Measurements from ENCODE around the gene SLC12A8.
A peak's percentile ranks its signal among the peaks of the same experiment; 100 is the strongest.

SLC12A8 gene

DNA sequence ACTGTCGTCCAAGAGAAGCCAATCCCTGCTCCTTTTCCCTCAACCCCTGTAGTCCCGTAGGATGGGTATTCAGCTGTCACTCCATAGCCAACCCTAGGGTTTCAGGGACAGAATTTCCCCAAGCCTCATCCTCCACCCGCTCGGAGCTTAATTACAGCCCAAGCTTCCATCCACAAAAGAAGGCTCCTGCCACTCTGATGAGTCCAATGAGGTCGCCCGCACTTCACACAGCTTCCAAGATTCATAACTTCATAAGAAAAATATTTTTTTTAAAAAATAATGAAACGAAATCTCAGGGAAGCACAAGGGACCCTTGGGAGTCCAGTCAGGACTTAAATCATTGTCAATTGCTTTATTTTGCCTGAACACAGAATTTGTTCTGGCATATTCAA lies 75.6 kb downstream of the SLC12A8 start:
- DNase-seq = no peak

DNA sequence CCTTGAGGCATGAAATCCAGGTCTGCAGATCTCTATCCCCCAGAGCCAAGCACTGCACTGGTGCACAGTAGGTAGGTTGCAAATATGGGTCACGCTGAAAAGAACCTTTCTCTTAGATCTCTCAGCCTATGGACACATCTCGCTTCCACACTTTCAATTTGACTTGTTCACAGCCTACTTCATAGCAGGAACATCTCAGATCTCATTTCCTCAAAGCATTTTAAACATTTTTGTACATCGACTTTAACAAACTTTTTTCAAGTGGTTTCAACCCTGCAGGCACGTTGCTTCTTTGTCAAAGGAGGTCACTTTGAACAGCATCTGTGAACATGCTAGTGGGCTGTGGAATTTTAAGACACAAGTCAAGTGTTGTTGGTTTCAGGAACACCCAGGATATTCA lies 76.0 kb downstream of the SLC12A8 start:
- no peak for DNase-seq

DNA sequence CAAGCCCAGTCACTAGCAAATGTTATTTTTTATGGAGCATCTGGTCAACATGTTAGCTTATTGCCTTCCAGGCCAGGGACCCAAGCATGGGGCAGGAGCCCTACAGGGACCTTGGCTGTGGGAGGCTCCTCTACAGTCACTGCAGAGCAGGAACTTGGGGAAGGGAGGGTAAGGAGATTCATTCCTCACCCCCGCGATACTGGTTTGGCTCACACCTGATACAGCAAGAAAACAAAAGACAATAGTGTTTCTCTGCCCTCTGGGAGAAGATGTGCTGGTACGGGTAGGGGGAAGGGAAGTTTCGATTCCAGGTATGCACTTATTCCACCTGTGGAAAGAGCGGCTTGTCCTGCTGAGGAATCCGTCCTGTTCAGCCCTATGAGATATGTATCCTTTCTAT lies 77.6 kb downstream of the SLC12A8 start:
- DNase-seq = no peak

DNA sequence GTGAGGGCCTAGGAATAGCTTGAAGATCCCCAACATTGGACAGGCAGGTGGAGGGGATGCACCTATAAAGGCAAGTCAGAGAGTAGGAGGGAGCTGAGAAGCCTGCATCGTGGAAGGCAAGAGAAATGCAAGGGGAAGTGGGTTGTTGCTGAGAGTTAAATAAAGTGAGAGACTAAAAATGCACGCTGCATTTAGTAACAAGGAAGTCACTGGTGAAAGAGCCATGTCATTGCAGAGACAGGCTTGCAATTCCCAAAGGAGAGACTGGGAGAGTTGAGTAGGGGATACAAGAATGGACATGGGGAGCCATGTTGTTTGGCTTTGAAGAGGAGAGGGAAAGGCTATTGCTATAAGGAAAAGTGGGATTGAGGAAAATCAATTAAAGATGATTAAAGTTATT lies 79.7 kb downstream of the SLC12A8 start:
- DNase-seq = no peak

DNA sequence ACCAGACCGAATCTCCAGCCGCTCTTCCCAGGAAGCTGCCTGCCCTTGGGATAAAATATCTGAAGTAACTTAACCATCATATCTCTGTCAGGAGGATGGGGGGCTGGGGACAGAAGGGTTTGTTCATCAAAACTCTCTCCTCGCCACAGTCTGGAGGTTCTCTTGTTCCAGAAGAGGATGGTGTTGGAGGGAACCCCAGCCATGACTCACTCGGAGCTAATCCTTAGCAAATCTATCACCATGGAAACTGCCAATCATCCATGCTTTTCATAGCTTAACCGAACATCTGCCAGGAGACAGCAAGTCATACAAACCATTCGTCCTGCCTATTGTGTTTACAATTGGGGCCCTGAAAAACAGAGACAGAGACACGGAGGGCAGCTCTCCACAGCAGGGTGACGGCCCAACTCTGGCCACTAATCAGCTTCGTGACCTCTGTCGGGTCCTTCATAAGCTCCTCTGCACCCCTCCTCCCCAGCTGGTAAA lies 83.0 kb downstream of the SLC12A8 start:
- DNase-seq = peak; percentile 86

DNA sequence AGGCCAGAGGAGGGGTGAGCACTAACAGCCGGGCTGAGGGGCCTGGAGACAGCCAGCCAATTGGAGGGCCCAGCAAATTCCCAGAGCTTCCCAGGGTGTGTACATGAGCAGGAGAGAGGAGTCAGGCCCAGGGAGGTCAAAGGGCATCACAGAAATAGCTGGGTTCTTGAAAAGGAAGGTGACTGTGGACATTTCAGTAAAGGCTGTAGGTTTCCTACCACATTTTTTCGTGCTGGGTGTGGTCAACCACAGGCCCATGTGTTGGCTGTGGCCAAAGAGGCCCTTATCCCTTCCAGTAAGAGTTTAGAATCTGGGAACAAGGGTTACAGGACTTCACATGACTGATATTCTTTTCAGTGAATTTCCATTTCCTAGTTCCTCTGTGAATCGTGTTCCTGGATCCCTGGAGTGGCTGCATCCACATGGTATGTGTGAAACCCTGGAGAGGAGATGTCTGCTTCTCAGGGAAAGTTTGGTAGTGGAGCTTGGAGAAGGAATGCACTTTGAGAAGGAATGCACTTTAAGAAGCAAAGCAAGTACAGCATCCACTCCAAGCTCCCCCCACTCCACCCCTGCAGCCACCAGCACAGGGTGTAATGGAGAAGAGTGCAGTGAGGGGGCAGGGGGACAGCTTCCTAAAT lies 83.6 kb downstream of the SLC12A8 start:
- DNase-seq = no peak

DNA sequence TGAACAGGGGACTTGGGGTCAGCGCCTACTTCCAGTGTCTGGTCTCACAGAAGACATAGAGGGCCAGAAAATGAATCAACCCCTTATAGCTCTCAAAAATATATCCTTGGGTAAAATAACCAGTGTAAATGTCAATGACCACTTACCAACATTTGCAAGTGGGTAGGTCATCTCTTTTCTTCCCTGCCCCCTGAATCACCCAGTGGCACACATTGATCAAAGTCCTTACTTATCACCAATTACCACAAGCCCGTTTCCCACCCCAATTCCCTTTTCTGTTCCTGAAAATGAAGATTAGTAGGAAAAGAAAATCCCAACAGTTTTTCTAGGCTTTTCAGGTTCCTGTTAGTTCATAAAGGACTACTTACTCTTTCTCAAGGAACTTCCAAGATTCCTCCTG lies 86.2 kb downstream of the SLC12A8 start:
- DNase-seq = no peak

DNA sequence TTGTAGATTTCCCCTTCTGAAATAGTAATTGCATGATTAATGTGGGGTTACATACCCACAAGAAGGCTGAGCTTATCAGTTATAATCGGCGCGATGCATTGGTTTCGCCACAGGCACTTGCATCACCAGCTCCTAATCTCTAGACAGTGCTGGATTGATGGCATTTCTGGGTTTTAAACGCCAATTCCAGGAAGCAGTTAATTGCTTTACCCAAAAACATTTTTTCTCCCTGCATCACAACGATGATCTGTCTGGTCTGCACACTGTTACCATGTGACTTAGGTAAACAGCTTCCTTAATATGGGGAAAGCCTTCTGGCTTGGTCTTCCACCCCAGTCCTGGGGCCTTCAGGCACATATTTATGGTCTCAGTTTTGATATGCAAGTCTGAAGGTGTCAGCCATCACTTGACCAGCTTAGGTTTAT lies 86.7 kb downstream of the SLC12A8 start:
- no peak for DNase-seq

DNA sequence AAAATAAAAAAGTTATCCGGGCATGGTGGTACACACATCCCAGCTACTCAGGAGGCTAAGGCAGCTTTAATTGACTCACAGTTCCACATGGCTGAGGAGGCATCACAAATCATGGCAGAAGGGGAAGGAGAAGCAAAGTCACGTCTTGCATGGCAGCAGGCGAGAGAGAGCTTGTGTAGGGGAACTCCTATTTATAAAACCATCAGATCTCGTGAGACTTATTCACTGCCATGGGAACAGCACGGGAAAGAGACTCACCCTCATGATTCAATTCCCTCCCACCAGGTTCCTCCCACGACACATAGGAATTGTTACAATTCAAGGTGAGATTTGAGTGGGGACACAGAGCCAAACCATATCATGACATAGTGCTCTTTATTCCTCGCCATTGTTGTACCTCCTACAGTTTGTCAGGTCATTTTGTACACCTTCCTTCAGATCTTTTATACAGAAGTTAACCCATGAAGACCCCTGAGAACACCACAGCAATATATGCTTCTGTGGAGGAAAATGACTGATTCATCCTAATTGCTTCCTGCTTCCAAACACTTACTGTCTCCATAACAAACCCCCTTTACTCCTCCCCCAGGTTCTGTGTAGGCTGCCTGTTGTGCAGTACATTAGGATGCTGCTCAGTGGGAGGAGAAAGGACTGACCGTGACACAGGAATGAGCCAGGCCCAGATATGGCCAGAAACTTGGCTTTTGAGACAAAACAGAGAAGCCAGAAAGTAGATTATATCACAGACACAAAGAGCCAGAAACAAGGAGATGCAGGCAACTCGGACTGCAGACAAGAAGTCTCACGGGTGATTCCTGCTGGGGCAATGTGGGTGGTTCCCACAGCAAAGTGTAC lies 88.9 kb downstream of the SLC12A8 start:
- DNase-seq = no peak

DNA sequence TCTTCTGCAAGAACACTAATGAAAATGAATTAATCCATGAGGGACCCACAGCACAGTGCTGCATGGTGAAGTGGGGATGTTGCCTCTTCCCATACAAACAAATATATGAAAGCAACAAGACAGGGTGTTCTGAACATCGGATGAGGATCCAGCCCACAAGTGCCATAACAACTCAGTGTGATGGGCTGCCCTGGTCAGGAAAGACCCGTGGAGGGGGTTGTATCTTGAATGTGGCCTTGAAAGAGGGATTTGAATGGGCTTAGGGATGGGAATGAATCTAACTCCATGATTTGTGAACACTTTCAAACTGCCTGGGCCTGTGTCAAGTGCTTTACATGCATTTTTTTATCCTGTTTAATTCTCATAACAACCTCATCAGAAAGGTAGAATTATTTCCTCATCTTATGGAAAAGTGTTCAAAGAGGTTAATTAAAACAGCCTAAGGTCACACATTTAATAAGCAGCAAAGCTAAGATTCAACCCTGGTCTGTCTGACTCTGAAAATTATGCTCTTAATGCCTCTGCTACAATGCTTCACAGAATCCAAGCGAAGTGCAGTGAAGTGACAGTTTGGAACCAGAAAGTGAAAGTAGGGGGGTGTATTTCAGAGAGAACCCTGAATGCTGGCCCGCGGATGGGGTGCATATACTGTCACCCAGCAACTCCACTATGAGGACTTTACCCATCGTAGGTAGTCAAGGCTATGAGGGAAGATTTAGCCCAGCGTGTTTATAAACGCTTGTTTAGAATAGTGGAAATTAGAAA lies 91.1 kb downstream of the SLC12A8 start:
- DNase-seq = no peak

DNA sequence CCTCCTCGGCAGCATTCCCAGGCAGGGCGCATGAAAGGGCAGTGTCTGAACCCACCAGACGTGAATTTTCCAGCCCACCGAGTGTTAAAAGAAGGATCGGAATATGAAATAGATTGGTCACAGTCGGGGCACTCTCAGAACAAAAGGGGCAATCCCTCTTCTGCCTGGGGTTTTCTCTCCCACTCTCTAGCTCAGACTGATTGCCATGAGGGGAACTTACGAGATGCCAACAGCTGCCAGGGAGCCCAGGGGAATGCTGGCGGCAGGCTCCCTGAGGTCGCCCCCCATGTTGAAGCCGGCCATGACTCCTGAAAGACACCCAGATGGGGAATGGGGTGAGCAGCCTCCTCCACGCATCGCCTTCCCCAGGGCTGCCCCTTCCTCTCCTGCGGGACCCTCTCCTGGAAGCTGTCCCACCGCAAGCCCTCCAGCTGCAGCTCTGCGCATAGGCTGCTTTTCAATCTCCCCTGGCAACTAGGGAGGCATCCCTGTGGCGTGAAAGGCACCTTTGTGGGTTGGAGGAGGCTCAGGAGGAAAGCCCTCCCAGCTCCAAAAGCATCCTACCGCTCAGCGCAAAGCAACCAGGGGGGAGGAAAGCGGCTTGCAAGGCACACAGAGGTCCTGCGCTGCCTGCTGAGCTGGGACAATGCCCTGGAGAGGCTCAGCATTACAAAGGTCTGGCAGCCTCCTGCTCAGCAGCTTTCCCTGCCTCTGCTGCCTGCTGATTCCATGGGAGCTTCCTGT lies 92.0 kb downstream of the SLC12A8 start:
- DNase-seq = no peak

DNA sequence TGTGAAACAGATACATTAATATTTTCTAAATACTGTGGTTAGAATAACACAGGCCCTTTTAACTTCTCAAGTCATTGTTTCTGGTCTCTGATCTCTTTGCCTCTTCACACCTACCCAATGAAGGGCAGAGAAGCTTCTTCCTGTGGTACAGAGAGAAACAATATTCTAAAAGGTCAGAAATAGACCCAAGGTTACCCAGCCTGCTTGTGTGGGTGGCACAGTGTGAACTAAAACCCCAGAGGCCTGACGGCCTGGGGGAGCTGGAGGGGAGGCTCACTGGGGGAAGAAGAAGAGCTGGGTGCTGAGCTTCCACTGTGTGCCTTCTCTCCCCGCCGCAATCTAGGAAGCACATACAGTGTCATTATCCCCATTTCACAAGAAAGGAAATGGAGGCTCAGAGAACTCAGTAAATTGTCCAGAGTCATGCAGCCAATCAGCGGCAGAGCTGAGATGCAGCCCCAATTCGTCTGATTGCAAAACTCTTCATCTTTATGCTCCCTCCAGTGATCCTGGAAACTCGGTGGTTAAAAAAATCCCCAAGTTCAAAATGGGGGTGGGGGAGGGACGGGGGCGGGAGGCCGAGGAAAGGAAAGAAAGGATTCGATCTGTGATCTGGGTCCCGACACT lies 92.7 kb downstream of the SLC12A8 start:
- no peak for DNase-seq

DNA sequence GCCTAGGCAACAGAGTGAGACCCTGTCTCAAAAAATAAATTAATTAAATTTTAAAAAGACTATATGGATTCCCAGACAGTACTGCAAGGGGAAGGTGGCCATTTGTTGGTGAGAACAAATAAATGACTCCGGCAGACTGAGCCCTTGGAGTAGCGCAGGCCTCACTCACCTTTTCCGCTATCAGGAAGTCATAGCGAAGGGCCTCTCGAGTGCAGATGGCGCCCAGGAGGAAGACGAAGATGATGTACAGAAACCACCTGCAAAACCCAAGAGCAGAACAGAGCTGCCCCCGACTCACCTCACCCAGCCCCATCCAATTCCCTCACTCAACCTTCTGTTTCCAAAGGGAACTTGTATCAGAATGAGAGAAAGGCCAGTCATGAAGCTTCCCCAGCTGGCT lies 93.9 kb downstream of the SLC12A8 start:
- no peak for DNase-seq

DNA sequence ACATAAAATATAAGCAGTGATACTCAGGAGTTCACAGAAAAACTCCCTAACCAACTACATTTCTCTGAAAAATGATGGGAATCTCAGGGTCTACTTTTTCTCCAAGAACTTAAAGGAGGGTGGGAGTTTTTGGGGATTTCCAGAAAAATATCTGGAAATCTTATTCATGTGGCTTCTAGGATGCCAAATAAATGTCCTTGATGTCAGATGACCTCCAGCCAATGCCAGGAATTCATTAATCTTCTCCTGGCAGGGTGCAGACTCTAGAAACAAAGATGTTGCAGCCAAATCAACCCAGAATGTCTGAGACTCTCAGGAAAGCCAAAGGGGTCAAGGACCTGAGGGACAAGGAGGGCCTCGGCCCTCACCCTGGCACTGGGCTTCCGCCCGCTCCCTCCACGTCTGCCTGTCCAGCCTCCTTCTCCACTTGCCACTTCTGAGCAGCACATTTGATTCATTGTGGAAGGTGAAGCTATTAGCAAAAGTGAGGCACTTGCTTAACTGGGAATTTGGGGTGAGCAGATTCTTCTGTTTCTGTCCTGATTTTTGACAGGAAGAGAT lies 94.8 kb downstream of the SLC12A8 start:
- DNase-seq = no peak

DNA sequence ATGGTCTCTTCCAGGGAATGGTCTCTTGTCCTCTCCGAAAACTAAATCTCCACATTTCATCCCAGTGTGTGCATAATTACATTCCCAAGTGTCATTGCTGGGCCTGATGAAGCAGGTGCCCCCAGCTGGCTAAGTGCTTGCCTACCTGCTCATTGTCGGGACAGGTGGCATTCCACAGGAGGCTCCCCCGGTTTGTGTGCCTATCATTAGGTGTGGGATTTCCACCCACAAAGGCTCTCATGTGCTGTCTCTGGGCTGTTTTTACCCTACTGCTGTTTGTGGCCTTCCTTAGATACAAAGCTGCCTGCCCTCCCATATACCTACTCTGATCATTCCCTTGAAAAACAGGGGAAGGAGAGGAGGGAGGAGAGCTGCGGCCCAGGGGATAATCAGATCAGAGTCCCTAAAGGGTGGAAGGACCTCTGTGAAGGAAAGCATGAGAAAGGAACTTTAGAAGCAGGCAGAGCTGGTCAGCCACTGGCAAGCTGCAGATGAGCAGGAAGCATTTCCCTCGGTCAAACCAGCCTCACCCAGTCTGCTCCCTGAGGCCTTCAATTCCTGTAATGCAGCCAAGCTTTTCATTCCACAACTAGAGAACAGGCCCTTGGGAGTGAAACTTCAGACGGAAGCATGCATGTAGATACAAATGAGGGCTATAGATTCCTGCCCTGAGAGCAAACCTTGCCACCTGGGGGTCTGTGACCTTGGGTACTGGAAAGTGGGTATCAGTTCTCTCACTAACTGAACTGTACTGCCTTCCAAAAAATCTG lies 96.1 kb downstream of the SLC12A8 start:
- no peak for DNase-seq

DNA sequence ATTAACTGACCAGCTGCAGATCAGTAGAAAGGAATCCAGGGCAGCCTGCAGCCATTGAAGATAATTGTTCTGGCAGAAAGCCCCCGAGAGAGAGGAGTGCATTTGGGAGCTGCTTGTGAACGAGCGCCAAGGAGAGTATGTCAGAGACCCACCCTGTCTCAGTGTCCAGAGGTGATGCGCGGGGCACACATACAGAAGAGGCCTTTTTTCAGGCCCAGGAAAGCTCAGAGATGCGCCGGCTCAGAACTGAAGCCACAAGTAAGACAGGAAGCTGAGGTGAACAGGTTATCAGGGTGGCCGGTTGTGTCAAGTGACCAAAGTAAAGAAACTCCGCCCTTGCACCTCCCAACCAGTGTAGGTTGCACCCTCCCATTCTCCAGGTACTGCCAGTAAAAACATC lies 96.9 kb downstream of the SLC12A8 start:
- DNase-seq = no peak

DNA sequence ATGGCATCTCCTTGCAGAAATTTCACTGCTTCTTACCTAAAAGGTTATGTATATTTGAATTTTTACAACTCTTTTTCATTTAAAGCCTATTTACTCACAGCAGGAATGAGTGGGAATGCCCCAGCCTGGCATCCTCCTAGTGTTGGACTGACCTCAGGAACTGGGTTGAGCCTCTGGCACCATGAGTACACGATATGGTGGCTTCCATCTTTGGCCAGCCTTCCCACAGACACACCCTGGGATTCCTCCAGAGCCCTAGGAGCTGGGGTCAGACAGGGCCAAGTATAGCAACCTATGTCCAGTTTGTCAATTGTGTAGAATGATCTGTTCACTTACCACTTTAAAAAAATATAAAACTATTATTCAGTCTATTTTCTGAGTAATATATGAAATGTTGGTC lies 99.6 kb downstream of the SLC12A8 start:
- no peak for DNase-seq

DNA sequence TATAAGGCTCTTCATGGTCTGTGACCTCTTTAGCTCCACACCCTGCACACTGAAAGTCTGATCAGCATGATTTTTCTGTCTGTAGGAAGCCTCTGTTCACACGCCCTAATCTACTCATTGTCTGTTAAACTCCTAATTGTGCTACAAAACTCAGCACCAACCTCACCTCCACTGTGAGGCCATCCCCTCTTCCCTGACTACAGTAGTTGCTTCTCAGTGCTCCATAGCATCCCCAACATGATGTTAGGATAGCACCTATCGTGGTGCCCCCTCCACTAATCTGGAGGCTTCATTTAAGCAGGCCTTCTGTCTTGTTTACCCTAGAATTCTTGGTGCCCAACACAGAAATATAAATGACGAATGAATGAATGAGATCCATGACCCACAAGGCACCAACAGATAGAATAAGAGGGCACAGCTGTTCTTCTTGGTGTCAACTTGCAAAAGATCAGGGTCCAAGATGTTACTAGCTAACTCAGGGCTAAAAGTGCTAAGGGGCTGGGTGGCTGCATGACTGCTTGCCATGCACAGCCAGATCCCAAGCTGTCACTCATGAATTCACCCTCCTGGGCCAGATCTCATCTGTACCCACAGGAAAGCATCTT lies 101.6 kb downstream of the SLC12A8 start:
- DNase-seq = no peak

DNA sequence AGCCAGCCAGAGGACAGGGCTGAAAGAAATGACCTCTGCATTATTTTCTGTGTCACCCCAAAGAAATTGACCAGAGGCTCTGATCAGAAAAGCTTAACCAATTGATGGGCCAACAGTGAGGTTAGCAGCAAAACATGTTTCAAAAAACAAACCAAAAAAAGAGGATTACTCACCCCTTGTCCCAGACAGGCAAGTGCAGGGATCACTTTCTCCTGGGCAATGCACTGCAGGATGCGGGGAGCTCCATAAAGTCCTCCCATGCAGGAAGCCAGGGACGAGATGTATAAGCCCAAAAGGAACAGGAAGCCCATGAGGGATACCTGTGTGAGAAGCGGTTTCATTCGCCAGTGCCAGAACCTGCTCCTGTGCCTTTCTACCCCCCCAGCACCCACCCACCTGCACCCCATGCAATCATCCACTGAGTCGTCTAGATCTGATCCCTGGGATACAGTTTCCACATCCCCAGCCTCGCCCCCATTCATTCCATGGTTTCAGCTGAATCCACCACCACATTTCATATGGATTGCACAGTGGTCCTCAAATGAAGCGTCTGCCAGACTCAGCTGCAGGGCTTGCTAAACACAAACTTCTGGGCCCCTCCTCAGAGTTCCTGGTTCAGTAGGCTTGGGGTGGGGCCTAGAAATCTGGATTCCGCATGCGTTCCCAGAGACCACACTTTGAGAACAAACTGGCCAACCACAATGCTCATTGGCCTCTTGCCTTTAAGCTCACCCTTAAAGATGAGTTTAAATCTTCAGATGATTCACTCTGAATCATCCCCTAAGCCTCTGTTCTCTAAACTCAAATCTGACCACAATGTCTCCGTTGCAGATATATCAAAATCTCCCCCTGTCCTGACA lies 102.3 kb downstream of the SLC12A8 start:
- no peak for DNase-seq

DNA sequence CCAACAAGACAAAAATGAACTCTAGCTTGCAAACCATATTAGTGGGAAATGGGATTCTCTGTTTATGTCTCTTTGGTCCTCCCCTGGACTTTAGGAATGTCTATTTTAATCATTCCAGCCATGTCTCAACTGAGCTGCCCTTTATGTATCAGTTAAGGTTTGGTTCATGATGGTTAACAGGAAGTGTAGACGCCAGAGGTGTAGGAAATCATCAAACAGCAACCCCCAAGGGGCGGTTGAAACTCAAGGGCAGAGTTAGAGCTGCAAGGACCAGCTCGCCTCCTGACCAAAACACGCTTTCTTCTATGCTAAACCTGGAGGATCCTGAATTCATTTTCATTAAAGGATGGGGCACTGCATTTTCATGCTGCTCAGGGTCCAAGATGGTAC lies 103.0 kb downstream of the SLC12A8 start:
- DNase-seq = no peak

All from NCI-H2171 (cell line).